OCI-LY1 (cell line): ENCODE data around the gene ABHD16A.

Experiments used
- EZH2 ChIP-seq: fragments of 200-600 bp; sonication (generic), shearing (Covaris generic); IDR thresholded peaks from 2 replicates; pipeline ENCODE4 v1.8.0; 2017; ENCODE audit warnings: borderline replicate concordance, mixed run types, mild to moderate bottlenecking, antibody characterized with exemption, low read length, moderate library complexity, mixed read lengths
- TF ChIP-seq, protein P1 (sequence below): fragments of 200-600 bp; sonication (generic), shearing (Covaris generic); IDR thresholded peaks from 2 replicates; pipeline ENCODE4 v1.5.1; 2017; ENCODE audit warnings: mild to moderate bottlenecking, antibody characterized with exemption, low read length, moderate library complexity, mixed read lengths

- TF ChIP-seq, protein P1, sequence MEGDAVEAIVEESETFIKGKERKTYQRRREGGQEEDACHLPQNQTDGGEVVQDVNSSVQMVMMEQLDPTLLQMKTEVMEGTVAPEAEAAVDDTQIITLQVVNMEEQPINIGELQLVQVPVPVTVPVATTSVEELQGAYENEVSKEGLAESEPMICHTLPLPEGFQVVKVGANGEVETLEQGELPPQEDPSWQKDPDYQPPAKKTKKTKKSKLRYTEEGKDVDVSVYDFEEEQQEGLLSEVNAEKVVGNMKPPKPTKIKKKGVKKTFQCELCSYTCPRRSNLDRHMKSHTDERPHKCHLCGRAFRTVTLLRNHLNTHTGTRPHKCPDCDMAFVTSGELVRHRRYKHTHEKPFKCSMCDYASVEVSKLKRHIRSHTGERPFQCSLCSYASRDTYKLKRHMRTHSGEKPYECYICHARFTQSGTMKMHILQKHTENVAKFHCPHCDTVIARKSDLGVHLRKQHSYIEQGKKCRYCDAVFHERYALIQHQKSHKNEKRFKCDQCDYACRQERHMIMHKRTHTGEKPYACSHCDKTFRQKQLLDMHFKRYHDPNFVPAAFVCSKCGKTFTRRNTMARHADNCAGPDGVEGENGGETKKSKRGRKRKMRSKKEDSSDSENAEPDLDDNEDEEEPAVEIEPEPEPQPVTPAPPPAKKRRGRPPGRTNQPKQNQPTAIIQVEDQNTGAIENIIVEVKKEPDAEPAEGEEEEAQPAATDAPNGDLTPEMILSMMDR = no peak
- TF ChIP-seq EZH2 = no peak
These were observed 20.3 kb upstream of the ABHD16A start, which contains the start of gene MPIG6B for GRCh38 chr6:31723245-31723979.
